HG03159 (cell line): ENCODE data around the gene TEX14.

ENCODE experiments used
- ATAC-seq: cut with Tn5 transposase; IDR thresholded peaks from one replicate; pipeline ENCODE4 v1.9.1; 2021; ENCODE audit warnings: mild to moderate bottlenecking, moderate library complexity; ENCODE audit not compliant: unreplicated experiment

TEX14 gene

DNA sequence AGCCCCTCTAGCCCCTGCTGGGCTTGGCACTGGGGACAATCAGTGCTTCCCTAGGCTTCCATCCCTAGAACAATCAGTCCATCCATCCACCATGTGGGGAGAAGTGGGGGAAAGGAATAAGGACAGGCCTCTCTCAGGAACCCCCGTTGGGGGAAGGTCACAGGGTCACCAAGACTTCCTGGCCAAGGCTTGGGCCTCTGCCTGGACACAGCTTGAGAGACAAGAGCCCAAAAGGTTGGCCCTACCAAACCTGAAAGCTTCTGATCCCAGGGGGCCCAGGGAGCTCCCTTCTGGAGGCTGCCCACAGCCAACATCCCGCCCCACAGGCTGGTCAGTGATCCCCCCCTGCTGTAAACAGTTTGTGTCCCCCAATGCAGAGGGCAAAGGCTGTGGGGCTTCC is 161.2 kb downstream of the TEX14 start:
- no peak for ATAC-seq

DNA sequence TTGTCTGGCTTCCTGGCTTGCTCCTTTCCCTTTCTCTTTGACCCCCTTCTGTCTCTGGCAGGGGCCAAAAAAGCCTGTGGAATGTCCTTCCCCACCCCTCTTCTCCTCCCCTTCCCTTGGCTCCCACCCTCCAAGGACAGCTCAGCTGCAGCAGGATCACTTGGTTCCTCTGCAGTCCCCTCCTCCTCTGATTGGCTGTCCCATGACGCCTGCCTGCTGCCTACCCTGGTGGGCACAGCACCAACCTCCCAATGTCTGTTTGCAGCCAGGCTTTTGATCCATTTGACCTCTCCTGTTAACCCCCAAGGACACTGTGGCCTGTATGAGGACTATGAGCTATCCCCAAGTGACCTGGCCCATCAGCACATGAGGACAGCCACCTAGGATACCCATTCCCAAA is 162.6 kb downstream of the TEX14 start:
- no peak for ATAC-seq

DNA sequence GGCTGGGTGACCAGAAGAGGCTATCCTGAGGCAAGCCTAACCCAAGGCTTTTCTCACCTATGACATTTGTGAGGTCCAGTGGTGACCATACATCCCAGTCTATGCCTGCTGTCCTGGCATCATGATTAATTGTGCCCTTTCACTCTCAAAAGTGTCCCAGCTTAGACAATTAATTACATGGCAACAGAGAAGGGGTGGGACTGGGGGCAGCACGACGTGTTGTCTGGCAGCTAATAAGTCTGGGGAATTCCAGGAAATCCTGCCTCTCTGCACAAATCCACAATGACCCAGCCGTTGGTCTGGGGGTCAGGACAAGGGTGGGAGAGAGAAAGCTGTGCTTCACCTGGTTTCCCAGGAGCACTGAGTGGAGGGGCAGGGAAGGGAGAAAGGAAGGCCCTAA is 163.4 kb downstream of the TEX14 start:
- no peak for ATAC-seq

DNA sequence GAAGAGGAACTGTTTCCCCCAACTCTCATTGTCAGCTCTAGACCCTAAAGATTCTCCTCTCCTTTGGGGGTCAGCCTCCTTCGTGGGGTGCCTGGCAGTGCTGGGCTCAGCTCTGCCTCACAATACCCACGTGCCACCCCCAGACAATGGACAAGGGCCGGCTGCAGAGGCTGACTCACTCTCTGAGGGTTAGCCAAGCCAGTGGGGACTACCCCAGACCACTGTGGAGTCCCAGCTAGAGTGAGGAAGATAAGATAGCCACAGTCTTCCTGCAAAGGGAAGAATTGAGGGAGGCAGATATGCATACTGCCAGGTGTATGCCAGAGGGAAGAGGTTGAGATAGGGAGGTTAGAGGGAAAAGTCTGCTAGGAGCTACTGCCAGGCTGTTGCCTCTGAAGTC is 163.9 kb downstream of the TEX14 start:
- ATAC-seq = no peak

DNA sequence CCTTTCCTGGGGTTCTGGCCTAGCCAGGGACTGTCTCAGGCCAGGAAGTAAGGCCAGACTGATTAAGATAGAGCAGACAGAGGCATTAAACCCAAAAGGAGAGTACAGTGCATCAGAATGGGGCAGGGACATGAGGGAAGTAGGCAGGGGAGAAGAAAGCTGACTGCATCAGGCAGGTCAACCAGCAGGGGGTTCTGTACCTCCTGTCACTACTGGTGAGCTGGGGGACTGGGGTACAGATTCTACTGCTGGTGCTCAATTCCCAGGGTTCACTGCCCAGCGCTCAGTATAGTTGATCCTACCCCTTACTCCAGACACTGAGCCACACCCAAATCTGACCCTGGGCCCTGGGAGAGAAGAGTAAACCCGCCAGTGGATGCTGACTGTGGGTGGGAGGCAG is 164.5 kb downstream of the TEX14 start:
- ATAC-seq = no peak

DNA sequence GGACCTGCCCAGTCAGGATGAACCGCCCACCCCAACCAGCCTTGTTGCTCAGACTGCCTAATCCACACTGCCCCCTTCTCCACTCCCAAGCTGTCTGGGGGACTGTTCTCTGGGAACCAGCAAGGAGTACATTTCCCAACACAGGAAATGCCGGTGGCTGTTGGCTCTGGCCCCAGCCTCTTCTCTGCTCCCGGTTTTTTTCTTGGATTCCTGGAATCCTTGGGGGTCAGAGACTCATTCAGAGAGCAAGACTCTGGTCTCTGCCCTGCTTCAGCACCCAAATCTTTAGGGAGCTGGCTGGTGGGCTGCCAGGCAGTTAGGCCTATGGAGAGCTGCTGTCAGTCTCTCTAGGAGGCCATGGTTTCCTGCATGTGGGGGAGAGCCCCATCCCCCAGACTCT is 166.6 kb downstream of the TEX14 start:
- ATAC-seq = no peak

DNA sequence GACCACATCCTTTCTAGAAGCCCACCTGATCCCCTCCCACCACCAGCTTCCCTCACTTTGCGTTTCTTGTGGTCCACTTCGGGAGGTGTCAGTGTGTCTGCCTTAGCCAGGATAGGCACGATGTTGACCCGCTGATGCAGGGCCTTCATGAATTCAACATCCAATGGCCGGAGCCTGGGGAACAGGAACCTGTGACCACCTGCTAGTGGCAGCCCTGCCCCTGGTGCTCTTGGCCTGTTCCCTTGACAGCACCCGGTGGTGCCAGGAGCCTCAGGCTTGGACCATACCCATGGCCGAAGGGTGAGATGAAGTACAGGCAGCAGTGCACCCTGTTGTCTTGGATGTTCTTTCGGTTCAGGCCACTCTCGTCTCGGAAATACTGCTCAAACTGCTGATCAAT is 170.2 kb downstream of the TEX14 start:
- ATAC-seq = no peak

DNA sequence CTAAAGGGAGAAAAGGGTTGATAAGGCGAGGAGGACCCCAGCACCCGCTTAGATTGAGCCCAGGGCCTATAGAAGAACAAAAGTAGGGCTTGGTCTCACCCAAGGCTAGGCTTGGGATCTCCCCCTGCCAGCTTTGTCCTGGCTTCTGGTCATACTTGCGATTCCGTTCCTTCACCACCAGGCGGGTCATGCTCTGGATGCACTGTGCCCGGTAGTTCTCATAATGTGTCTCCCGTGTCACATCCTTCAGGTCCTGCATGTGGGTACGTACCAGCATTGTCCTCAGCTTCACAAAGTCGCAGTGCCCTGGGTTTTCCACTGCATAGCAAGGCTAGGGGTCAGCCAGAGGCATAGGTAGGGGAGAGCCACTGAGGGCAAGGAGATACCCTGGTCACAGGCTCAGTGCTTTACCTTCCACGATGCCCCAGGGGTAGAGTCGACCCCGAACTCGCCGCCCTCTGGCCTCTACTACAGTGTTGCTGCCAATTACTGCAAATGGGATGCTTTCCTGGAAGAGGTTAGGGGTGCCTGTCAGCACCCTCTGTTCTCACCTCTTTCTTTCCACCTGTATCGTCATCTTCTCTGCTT is 170.9 kb downstream of the TEX14 start:
- ATAC-seq = no peak

DNA sequence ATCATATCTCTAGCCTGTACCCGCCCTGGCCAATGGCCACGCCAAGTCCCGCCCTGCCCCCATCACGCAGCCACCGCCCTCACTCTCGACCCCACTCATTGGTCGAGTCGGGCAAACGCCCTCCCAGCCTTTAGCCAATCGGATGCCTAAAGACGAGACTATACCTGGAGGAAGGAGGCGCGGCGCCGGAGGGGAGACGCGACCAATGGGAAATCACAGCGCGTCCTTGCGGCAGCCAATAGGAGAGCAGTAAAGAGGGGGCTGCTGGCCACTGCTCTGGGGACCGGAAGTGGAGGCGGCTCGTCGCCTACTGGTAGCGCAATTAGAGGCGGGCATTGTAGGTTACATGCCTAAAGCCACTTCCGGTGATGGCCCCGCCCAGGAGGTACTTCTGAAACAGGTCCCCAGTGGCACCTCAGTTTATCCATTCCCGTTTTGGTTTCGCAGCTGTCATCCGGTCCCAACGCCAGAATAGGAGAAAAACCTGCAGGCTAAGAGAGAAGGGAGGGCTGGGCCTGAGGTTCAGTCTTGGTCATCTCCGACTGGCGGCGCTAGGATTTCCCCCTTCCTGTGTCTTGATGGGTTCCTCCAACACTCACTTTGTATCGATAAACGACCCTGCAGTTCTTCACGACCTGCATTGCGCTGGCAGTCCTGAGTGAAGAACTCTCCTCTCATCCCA is 173.8 kb downstream of the TEX14 start:
- ATAC-seq = peak; percentile 78

DNA sequence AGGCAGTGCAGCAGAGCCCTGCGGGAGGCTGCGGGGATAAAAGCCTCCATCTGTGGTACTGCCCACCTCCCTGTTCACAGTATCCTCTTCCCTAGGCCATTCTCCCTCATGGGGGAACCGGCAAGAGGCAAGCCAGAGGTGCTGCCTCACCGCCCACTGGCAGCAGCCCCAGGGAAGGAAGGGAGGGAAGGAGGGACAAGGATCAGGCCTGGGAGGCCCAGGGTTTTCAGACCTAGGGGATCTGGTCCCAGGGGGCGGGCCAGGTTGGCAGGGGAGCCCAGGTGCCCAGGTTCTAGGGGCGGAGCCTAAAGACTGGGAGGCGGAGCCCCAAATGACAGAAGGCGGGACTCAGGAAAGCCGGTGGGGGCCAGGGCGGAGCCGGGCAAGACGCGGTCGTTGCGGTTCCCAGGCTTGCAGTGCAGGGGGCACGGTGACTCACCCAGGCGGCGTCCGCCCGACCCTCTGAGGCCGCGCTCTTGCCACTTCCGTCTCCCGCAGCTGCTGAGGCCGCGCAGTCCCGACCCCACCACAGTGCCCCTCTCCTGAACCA is 174.4 kb downstream of the TEX14 start:
- ATAC-seq = no peak

DNA sequence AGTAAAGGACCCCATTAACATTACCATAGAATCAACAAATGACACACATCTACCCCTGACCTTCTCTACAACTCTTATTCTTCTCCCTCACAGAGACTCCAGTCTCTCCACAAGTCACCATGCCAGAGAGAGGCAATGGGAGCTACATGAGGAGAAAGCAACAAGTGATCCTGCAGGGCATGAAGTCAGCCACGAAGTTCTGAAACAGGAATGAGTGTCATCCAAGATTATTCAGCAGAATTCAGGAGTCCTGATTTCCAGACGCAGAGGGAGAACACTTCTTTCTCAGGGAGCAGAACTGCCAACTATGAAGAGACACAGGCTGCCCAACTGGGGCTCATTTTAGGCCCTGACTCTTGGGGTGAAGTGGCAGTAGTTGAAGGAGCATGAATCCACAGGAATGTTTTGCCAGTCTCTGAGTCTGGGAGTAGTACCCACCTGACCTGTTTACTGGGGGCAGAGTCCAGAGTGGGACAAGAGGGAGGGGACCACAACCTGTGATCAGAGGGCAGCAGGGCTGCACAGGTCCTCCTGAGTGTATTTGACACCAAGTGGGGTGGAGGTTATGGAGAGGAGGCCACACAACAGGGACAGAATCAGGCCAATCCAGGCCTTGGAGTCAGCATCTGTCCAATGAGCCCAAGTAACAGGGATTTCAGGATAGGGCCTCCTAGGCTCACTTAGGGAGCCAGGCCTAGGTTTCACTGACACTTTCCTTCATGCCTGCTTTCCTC is 175.0 kb downstream of the TEX14 start:
- no peak for ATAC-seq

DNA sequence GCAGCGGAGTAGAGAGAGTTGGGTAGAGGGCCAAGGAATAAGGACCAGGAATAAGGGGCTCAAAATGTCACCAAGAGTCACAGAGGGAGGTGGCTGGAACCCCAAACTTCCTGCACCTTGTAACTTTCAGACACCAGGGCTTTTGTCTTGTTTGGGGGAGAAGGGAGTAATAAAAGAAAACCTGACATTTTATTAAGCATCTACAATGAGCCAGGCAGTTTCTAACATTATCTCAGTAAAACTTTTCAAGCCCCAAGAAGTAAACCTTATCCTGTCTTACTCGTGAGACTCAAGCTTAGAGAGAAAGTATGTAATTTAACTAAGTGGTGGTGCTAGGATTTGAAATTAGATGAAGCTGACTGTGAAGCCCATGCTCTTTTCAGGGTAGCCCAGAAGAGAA is 176.6 kb downstream of the TEX14 start:
- no peak for ATAC-seq

DNA sequence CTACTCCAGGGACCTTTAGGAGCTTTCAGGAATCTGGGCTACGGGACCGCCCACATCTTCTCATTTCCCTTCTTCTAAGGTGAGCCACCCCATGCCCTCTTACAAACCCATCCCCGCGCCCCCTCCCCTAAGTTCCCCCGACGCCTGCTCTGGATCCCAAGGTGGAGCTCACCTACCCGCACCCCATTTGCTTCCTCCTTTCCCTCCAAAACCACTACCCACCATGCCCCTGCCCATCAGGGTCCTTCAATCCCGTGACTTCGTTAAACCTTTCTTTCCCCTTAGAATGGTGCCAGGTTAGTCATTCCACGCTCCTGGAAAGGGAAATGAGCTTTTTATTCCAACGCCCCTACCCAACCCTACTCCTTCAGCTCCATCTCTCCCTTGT is 177.1 kb downstream of the TEX14 start:
- no peak for ATAC-seq

DNA sequence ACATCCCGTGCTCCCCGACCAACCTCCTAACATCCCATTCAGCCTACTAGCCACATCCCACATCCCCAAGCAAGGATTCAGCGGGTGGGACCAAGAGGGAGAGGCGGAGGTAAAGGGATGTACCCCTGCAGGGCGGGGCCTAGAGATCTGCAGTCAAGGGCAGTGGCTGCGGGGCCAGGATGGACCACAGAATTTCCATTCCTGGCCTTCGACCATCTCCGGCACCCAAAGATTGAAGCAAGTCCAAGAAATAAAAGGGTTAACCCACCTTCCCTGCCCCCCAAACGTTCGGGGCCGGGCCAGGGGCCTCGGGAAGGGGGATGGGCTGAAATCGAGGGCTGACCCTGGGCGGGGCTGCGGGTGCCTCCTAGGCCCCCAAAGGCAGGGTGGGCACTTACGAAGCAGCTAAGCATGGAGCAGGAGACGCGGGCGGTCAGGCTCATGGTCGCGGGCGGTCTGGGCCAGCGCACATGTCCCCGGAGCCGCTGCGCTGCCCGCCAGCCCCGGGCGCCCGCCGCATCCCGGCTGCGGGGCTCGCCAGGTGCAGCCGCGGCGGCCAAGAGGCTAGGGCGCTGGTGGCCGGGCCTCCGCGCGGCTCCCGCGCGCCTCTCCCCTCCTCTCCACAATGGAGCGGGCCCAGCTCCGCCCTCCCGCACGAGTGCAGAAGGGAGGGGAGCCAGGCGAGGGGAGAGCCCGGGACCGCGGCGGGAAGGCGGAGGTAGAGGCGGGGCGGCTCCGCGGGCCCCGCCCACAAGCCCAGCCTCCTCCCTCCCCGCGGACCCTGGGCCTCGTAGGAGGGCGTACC is 177.7 kb downstream of the TEX14 start, which contains the start of gene MTMR4:
MTMR4 (minus strand) TSS at position 674 of the 805 bp plus-strand sequence; CDS start at position 443, 231 bp downstream.
- no peak for ATAC-seq

DNA sequence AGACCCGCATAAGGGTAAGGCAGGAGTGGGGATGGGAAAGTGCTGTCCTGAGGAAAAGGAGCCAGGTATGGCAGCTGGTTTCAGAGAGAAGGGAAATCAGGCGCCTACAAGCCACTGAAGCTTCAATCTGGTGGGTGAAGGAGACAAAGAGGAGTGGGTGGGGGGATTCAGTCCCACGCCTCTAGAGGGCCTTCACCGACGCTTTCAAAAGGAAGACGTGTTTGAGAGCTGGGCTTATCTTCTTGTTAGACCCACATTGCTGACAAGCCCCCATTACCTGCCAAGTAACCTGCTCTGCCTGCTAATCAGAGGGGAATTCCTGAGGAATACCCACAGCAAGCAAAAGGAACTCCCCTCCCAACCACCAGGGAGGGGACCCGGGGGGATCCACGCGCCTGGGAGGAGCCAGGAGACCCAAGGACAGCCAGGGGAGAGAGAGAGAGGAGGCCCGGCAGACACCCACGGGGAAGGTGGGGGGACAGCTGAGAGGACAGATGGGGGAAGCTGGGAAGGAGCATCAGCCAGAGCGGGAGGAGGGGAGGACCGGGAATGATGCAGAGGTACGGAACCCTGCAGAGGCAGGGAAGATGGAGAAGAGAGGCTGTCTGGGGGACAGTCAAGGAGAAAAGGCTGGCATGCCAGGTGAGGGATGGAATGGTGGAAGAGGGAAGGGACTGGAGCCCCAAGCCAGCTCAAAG is 178.4 kb downstream of the TEX14 start:
- ATAC-seq = no peak

DNA sequence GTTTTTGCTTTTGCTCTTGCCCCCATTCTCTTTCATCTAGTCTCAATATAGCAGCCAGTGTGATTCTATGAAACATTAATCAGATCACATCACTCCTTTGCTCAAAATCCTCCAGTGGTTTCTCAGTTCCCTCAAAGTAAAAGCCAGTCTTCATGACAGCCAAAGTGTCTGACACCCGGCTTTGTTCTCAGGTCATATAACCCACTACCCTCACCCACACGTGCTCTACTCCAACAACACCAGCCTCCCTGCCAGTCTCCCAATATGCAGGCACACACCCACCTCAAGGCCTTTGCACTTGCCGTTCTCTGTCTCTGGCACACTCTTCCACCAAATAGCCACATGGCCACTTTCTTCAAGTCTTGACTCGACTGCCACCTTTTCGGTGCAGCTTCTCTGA is 181.8 kb downstream of the TEX14 start:
- no peak for ATAC-seq

DNA sequence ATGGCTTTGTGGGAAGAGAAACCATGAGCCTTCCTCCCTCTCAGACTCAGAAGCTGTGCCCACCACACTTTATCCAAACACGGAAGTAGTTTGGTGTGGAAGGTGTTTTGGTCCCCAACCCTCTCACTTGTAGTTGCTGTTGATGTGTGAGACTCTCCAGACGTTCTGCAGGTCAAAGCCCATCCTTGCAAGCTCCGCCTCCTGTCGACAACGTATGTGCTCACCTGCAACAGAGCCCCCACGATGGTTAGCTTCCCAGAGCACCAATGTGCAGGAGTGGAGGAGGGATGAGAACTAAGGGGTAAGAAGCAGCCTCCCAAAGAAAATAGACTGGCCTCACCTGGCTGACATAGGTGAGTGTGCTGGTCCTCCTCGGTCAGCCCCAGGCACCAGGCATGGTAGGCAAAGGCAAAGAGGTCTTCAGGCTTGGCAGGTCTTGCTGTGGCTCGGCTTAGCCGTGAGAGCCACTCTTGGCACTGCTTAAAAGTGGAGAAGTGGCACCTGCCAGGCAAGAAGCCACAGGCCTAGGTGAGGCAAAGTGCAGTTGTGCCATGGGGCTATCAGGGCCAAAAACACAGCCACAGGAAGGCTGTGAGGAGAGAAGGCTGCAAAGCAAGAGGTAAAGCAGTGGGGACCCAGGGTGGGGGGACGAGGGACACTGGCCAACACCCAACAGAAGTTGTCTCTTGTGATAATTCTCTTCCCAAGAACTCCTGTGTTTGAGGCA is 183.3 kb downstream of the TEX14 start:
- ATAC-seq = no peak

DNA sequence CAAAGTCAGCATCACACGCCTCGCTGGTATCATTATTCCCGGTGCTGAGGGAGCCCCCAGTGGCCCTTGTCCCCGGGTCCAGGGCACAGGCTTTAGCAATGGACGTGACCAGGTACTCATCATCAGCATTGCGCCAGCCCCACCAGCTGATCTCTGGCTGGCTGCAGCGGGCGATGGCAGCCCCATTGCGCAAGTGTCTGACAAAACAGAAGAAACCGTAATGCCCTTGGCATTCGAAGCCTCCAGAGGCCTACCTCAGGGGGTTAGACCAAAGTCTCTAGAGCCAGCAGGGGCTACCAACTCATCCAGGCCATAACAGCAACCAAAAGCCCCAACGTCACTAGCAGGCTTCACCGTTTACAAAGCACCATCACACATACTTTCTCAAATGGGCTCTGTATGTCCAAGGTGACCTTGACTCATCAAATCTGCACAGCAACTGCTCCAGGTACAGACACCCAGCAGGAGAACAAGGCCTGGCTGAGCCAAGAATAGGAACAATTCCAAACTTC is 184.7 kb downstream of the TEX14 start:
- ATAC-seq = no peak
